ENCODE data around the gene FBXW9.

FBXW9 gene

DNA sequence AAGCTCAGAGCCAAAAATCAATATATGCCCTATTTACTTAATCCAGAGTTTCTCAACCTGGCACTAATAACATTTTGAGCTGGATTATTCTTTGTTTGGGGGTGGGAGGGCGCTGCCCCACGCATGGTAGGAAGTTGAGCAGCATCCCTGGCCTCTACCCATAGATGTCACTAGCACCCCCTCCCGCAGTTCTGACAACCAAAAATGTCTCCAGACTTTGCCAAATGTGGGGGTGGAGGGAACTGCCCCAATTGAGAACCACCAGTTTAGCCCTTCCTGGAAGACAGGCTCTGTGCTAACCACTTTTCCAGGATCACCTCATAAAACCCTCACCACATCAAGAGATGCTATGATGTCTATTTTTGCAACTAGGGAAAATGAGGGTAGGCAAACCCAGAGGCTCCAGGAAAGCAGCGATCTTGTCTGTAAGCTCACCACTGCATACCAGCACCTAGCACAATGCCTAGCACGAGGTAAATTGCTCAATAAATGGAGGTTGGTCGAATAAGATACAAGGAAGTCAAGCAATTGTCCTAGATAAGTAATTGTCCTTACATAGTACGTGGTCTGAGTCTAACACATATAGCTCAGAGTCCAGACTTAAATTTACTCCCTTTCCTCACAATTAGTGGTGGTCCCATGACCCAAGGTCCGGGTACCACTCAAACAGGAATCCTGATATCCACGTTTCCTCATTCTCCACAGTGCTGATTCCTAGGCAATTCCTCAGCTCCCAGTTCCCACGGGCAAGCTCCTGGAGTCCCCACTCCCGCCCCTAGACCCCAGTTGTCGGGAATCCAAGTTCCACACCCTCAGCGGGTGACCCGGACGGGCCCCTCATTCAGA lies 37.2 kb upstream of the FBXW9 start:
- peak overlapping the region; percentile 8 for H2AK5ac ChIP-seq (ENCODE audit: low read length)
- H3K4me2 ChIP-seq (ENCODE audit: low read length): peak overlapping the region; percentile 100
- no peaks in the 10 kb centered on the region for H3K27me3 ChIP-seq (ENCODE audit: insufficient read depth, low read length, poor library complexity)
- peak overlapping the region; percentile 99 for H3K56ac ChIP-seq (ENCODE audit: low read length)
- H4K5ac ChIP-seq (ENCODE audit: low read length): no peak overlapping the region
- H3K27ac ChIP-seq (ENCODE audit: low read depth, low read length): peak overlapping the region; percentile 68
- no peak overlapping the region for H2BK15ac ChIP-seq (replicated peaks; ENCODE audit: low read depth)
- peaks cover 5% of the 10 kb centered on the region for H3K4me1 ChIP-seq (ENCODE audit: control insufficient read depth, low read depth, low read length)
- H4K8ac ChIP-seq (ENCODE audit: low read depth, low read length): no peak overlapping the region
- no peak overlapping the region for H2BK5ac ChIP-seq (ENCODE audit: low read length)
- H3K18ac ChIP-seq (ENCODE audit: low read length): peak overlapping the region; percentile 68
- H3K79me2 ChIP-seq (ENCODE audit: control insufficient read depth, insufficient read depth, low read length): peaks cover 48% of the 10 kb centered on the region
- no peak overlapping the region for H2BK120ac ChIP-seq (ENCODE audit: low read depth, low read length)
- peak overlapping the region; percentile 97 for H3K4ac ChIP-seq (ENCODE audit: low read depth, low read length)
- peak overlapping the region; percentile 100 for H3K4me3 ChIP-seq (ENCODE audit: low read length)
- DNase-seq: peak; percentile 63
- H3K36me3 ChIP-seq (ENCODE audit: control insufficient read depth, insufficient read depth, low read length): peaks cover 14% of the 10 kb centered on the region
- peak overlapping the region; percentile 100 for H3K9ac ChIP-seq (ENCODE audit: low read length)
- no CpG with 5 or more reads among the region's 15 CpGs for WGBS (ENCODE audit: extremely low coverage, insufficient coverage, low lambda C conversion rate)
- peak overlapping the region; percentile 83 for H3K23ac ChIP-seq (ENCODE audit: low read length)
- peaks cover 28% of the 10 kb centered on the region for H3K79me1 ChIP-seq (ENCODE audit: low read length)

DNA sequence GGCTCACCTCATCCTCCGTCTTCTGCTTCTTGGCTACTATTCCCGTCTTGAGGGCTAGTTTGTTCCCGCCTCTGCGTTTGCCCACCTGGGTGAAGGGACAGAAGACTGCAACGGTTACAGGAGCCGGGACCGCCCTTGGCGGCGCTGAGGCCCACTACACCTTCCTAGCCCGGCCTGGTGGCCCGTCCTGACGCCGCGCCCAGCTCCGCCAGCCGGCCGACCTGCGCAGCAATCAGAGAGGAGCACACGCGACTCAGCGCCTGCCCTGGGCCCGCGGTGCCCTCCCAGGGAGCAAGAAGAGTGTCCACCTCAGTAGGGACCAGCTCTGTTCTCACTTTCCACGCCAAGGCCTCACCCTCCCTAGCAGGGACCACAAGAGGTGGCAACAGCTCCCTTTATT lies 34.9 kb upstream of the FBXW9 start:
- Histone ChIP-seq H3K79me2 (ENCODE audit: control insufficient read depth, insufficient read depth, low read length) (peaks cover 36% of the 10 kb centered on the region), H3K36me3 (ENCODE audit: control insufficient read depth, insufficient read depth, low read length) (peaks cover 14% of the 10 kb centered on the region), H4K8ac (ENCODE audit: low read depth, low read length) (no peak overlapping the region), H3K27me3 (ENCODE audit: insufficient read depth, low read length, poor library complexity) (no peaks in the 10 kb centered on the region), H2BK5ac (ENCODE audit: low read length) (no peak overlapping the region), H3K4me2 (ENCODE audit: low read length) (no peak overlapping the region), H3K4me1 (ENCODE audit: control insufficient read depth, low read depth, low read length) (peaks cover 5% of the 10 kb centered on the region), H3K4ac (ENCODE audit: low read depth, low read length) (no peak overlapping the region), H3K23ac (ENCODE audit: low read length) (no peak overlapping the region), H2AK5ac (ENCODE audit: low read length) (no peak overlapping the region), H3K4me3 (ENCODE audit: low read length) (no peak overlapping the region), H3K56ac (ENCODE audit: low read length) (no peak overlapping the region), H3K79me1 (ENCODE audit: low read length) (peaks cover 18% of the 10 kb centered on the region), H3K27ac (ENCODE audit: low read depth, low read length) (no peak overlapping the region), H3K9ac (ENCODE audit: low read length) (peak overlapping the region; percentile 19), H3K18ac (ENCODE audit: low read length) (no peak overlapping the region), H4K5ac (ENCODE audit: low read length) (no peak overlapping the region), H2BK15ac (replicated peaks; ENCODE audit: low read depth) (no peak overlapping the region), H2BK120ac (ENCODE audit: low read depth, low read length) (no peak overlapping the region)
- WGBS (ENCODE audit: extremely low coverage, insufficient coverage, low lambda C conversion rate): no CpG with 5 or more reads among the region's 24 CpGs
- no peak for DNase-seq

DNA sequence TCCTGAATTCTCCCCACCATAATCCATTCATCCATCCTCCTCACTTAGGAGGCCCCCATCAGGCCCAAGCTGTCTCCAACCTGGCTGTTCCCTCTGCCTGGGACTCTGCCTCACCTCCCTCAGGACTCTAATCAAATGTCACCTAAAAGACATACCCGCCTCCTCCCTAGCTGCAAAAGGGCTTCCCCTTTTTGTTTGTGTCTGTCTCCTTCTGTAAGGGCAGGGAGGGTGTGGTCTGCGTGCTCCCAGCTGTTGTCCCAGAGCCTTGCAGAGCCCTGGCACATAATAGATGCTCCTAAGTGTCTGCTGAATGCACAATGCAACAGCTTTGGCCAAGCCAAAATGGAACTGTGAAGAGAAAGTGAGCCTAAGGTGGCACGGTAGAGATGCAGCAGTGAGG lies 33.6 kb upstream of the FBXW9 start:
- H3K23ac ChIP-seq (ENCODE audit: low read length): no peak overlapping the region
- H3K27ac ChIP-seq (ENCODE audit: low read depth, low read length): no peak overlapping the region
- no peak for DNase-seq
- H3K79me2 ChIP-seq (ENCODE audit: control insufficient read depth, insufficient read depth, low read length): peaks cover 36% of the 10 kb centered on the region
- no peak overlapping the region for H4K5ac ChIP-seq (ENCODE audit: low read length)
- WGBS (ENCODE audit: extremely low coverage, insufficient coverage, low lambda C conversion rate): no CpG with 5 or more reads among the region's 3 CpGs
- H3K9ac ChIP-seq (ENCODE audit: low read length): no peak overlapping the region
- H2BK15ac ChIP-seq (replicated peaks; ENCODE audit: low read depth): no peak overlapping the region
- H4K8ac ChIP-seq (ENCODE audit: low read depth, low read length): no peak overlapping the region
- no peak overlapping the region for H3K4me2 ChIP-seq (ENCODE audit: low read length)
- H3K36me3 ChIP-seq (ENCODE audit: control insufficient read depth, insufficient read depth, low read length): peaks cover 14% of the 10 kb centered on the region
- H3K4me3 ChIP-seq (ENCODE audit: low read length): no peak overlapping the region
- no peak overlapping the region for H2AK5ac ChIP-seq (ENCODE audit: low read length)
- no peaks in the 10 kb centered on the region for H3K27me3 ChIP-seq (ENCODE audit: insufficient read depth, low read length, poor library complexity)
- H2BK120ac ChIP-seq (ENCODE audit: low read depth, low read length): no peak overlapping the region
- no peak overlapping the region for H3K18ac ChIP-seq (ENCODE audit: low read length)
- H2BK5ac ChIP-seq (ENCODE audit: low read length): no peak overlapping the region
- no peak overlapping the region for H3K4ac ChIP-seq (ENCODE audit: low read depth, low read length)
- H3K79me1 ChIP-seq (ENCODE audit: low read length): peaks cover 18% of the 10 kb centered on the region
- peaks cover 5% of the 10 kb centered on the region for H3K4me1 ChIP-seq (ENCODE audit: control insufficient read depth, low read depth, low read length)
- H3K56ac ChIP-seq (ENCODE audit: low read length): no peak overlapping the region

DNA sequence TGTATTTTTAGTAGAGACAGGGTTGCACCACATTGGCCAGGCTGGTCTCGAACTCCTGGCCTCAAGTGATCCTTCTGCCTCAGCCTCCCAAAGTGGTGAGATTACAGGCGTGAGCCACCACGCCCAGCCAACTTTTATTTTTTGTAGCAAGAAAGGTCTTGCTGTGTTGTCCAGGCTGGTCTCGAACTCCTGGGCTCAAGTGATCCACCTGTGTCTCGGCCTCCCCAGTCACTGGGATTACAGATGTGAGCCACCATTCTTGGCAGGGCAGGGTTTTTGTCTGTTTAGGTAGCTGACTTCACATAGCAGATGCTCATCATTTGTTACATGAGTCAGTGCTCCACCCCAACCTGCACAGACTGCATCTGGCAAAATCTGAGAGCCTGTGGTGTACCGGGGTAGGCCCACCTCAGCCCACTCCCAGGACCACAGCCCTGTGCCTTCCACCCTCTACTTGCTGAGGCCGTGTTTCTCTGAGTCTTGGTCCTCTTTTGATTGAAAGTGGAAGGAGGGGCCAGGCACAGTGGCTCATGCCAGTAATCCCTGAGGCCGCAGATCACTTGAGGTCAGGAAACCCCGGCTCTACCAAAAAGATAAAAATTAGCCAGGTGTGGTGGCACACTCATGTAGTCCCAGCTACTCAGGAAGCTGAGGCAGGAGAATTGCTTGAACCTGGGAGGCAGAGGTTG lies 31.5 kb upstream of the FBXW9 start:
- Histone ChIP-seq H3K79me1 (ENCODE audit: low read length) (peaks cover 15% of the 10 kb centered on the region), H2BK120ac (ENCODE audit: low read depth, low read length) (no peak overlapping the region), H3K79me2 (ENCODE audit: control insufficient read depth, insufficient read depth, low read length) (peaks cover 28% of the 10 kb centered on the region), H3K36me3 (ENCODE audit: control insufficient read depth, insufficient read depth, low read length) (peaks cover 14% of the 10 kb centered on the region), H4K5ac (ENCODE audit: low read length) (no peak overlapping the region), H4K8ac (ENCODE audit: low read depth, low read length) (no peak overlapping the region), H3K23ac (ENCODE audit: low read length) (no peak overlapping the region), H3K27me3 (ENCODE audit: insufficient read depth, low read length, poor library complexity) (no peaks in the 10 kb centered on the region), H3K56ac (ENCODE audit: low read length) (no peak overlapping the region), H3K4me3 (ENCODE audit: low read length) (no peak overlapping the region), H2AK5ac (ENCODE audit: low read length) (no peak overlapping the region), H3K18ac (ENCODE audit: low read length) (no peak overlapping the region), H3K4ac (ENCODE audit: low read depth, low read length) (no peak overlapping the region), H2BK5ac (ENCODE audit: low read length) (no peak overlapping the region), H3K27ac (ENCODE audit: low read depth, low read length) (no peak overlapping the region), H3K4me1 (ENCODE audit: control insufficient read depth, low read depth, low read length) (peaks cover 2% of the 10 kb centered on the region), H3K9ac (ENCODE audit: low read length) (no peak overlapping the region), H3K4me2 (ENCODE audit: low read length) (no peak overlapping the region), H2BK15ac (replicated peaks; ENCODE audit: low read depth) (no peak overlapping the region)
- WGBS (ENCODE audit: extremely low coverage, insufficient coverage, low lambda C conversion rate): no CpG with 5 or more reads among the region's 9 CpGs
- DNase-seq: no peak

DNA sequence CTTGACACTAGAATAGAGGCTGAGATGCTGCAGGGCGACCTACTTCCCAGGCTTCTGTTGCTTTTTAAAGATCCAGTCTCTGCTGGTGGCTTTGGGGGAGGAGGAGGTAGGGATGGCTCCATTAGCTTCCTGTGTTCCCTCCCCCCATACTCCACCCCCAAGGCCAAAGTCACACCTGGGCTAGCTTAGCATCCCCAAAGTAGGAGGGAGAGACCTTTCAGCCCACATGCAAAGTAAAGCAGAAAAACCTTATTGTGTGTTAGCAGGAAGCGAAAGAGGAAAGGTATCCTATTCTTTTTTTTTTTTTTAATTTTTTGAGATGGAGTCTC lies 30.5 kb upstream of the FBXW9 start:
- H3K36me3 ChIP-seq (ENCODE audit: control insufficient read depth, insufficient read depth, low read length): peaks cover 12% of the 10 kb centered on the region
- no peak overlapping the region for H3K4me2 ChIP-seq (ENCODE audit: low read length)
- peak overlapping the region; percentile 17 for H3K27ac ChIP-seq (ENCODE audit: low read depth, low read length)
- WGBS (ENCODE audit: extremely low coverage, insufficient coverage, low lambda C conversion rate): no CpG with 5 or more reads among the region's 2 CpGs
- H3K23ac ChIP-seq (ENCODE audit: low read length): no peak overlapping the region
- H3K18ac ChIP-seq (ENCODE audit: low read length): no peak overlapping the region
- no peaks in the 10 kb centered on the region for H3K4me1 ChIP-seq (ENCODE audit: control insufficient read depth, low read depth, low read length)
- H3K56ac ChIP-seq (ENCODE audit: low read length): no peak overlapping the region
- peak; percentile 45 for DNase-seq
- H3K4me3 ChIP-seq (ENCODE audit: low read length): no peak overlapping the region
- H3K4ac ChIP-seq (ENCODE audit: low read depth, low read length): no peak overlapping the region
- no peak overlapping the region for H4K5ac ChIP-seq (ENCODE audit: low read length)
- peaks cover 23% of the 10 kb centered on the region for H3K79me2 ChIP-seq (ENCODE audit: control insufficient read depth, insufficient read depth, low read length)
- H4K8ac ChIP-seq (ENCODE audit: low read depth, low read length): no peak overlapping the region
- H2BK15ac ChIP-seq (replicated peaks; ENCODE audit: low read depth): no peak overlapping the region
- no peak overlapping the region for H2BK120ac ChIP-seq (ENCODE audit: low read depth, low read length)
- no peak overlapping the region for H2AK5ac ChIP-seq (ENCODE audit: low read length)
- H3K27me3 ChIP-seq (ENCODE audit: insufficient read depth, low read length, poor library complexity): no peaks in the 10 kb centered on the region
- H3K79me1 ChIP-seq (ENCODE audit: low read length): peaks cover 12% of the 10 kb centered on the region
- H2BK5ac ChIP-seq (ENCODE audit: low read length): no peak overlapping the region
- no peak overlapping the region for H3K9ac ChIP-seq (ENCODE audit: low read length)
